SK-N-SH (cell line): ENCODE results near the gene OR10H5. TPM values are rescaled to one million over a fixed set of nuclear protein-coding genes. Genes with fewer than 3 reads are reported as not detected.
"Not testable (repeated sequence)": the region's sequence is repeated elsewhere in the genome, so short reads cannot be mapped to it uniquely, and the experiment has no call there.

Source experiments
- CTCF ChIA-PET: fragments of 300-600, 350-600 bp; formaldehyde crosslinking; extraction: SDS; loops from one replicate; lab custom pipeline; 2021; lab: Yijun Ruan, JAX
- POLR2A ChIA-PET: fragments of 350-600 bp; sonication (Branson Sonifier 250); formaldehyde crosslinking; extraction: SDS; loops from one replicate; lab custom pipeline; 2020; ENCODE audit warnings: antibody characterized with exemption, inconsistent platforms; lab: Yijun Ruan, JAX
- DNase-seq: peaks from one replicate; pipeline ENCODE4 v3.0.0; 2012
- H2AFZ ChIP-seq: fragments of 200-600 bp; sonication (generic); 2 replicates; pipeline ENCODE4 v1.8.1; 2016; ENCODE audit warnings: antibody characterized with exemption, mild to moderate bottlenecking, low read depth
- H3F3A ChIP-seq: fragments of 200-600 bp; sonication (generic); replicated peaks from 2 replicates; pipeline ENCODE3; 2016; ENCODE audit warnings: antibody characterized with exemption, mild to moderate bottlenecking; ENCODE audit not compliant: insufficient read depth
- H3K27ac ChIP-seq, 2 experiments: fragments of 200-500 bp in 1 of 2; fragments of 200-600 bp in 1 of 2; sonication (Bioruptor generic) in 1 of 2; sonication (generic), shearing (Covaris generic) in 1 of 2; 2 replicates each; pipeline versions ENCODE4 v1.5.1 to v1.6.1; 2014 to 2016; ENCODE audit warnings: low read depth in 2 of 2, inconsistent platforms in 1 of 2, low read length in 1 of 2, mild to moderate bottlenecking in 1 of 2, mixed read lengths in 1 of 2
- H3K27me3 ChIP-seq: fragments of 200-600 bp; sonication (generic), shearing (Covaris generic); 2 replicates; pipeline ENCODE4 v1.6.1; 2016; ENCODE audit warnings: mixed run types; ENCODE audit not compliant: insufficient read depth
- H3K36me3 ChIP-seq, 2 experiments: fragments of 200-500 bp in 1 of 2; fragments of 200-600 bp in 1 of 2; sonication (Bioruptor generic) in 1 of 2; sonication (generic) in 1 of 2; replicated peaks in 1 of 2; 2 replicates each; pipeline versions ENCODE3 to v1.5.1; 2014 to 2016; ENCODE audit warnings: low read length in 1 of 2, mild to moderate bottlenecking in 1 of 2; ENCODE audit not compliant: insufficient read depth in 2 of 2, control insufficient read depth in 1 of 2
- H3K4me1 ChIP-seq, 2 experiments: fragments of 200-500 bp in 1 of 2; fragments of 200-600 bp in 1 of 2; sonication (Bioruptor generic) in 1 of 2; sonication (generic), shearing (Covaris generic) in 1 of 2; 2 replicates each; pipeline versions ENCODE4 v1.5.1 to v1.6.1; 2014 to 2016; ENCODE audit warnings: low read depth in 1 of 2, low read length in 1 of 2, mixed run types in 1 of 2; ENCODE audit not compliant: insufficient read depth in 2 of 2, control insufficient read depth in 1 of 2
- H3K4me2 ChIP-seq: fragments of 200-600 bp; sonication (generic), shearing (Covaris generic); 2 replicates; pipeline ENCODE4 v1.6.1; 2017; ENCODE audit warnings: mixed run types
- H3K4me3 ChIP-seq, 2 experiments: fragments of 200-500 bp in 1 of 2; fragments of 200-600 bp in 1 of 2; sonication (Bioruptor generic) in 1 of 2; sonication (generic), shearing (Covaris generic) in 1 of 2; 2 replicates each; pipeline versions ENCODE4 v1.5.1 to v1.8.1; 2014 to 2016; ENCODE audit warnings: low read depth in 2 of 2, inconsistent platforms in 1 of 2, low read length in 1 of 2, mild to moderate bottlenecking in 1 of 2, mixed read lengths in 1 of 2, moderate library complexity in 1 of 2
- H3K79me2 ChIP-seq: fragments of 200-600 bp; sonication (generic); 2 replicates; pipeline ENCODE4 v1.8.1; 2017; ENCODE audit warnings: mild to moderate bottlenecking; ENCODE audit not compliant: insufficient read depth
- H3K9ac ChIP-seq: fragments of 200-600 bp; sonication (generic); 2 replicates; pipeline ENCODE4 v1.6.1; 2017; ENCODE audit warnings: mixed run types
- H3K9me2 ChIP-seq: fragments of 200-600 bp; sonication (generic); 2 replicates; pipeline ENCODE4 v1.6.1; 2017; ENCODE audit warnings: mixed run types
- H3K9me3 ChIP-seq: fragments of 200-600 bp; sonication (generic); 2 replicates; pipeline ENCODE4 v1.6.1; 2017; ENCODE audit warnings: mixed run types, mild to moderate bottlenecking, moderate library complexity
- H4K20me1 ChIP-seq: fragments of 200-600 bp; sonication (generic); 2 replicates; pipeline ENCODE4 v1.6.1; 2017; ENCODE audit warnings: mild to moderate bottlenecking, mixed run types; ENCODE audit not compliant: insufficient read depth
- CHD2 ChIP-seq: fragments of 150-350 bp; IDR thresholded peaks from 2 replicates; pipeline ENCODE4 v1.6.1; 2018; ENCODE audit warnings: low read length; ENCODE audit not compliant: partially characterized antibody
- GATA2 ChIP-seq: sonication (generic); formaldehyde crosslinking; IDR thresholded peaks from 2 replicates; pipeline ENCODE4 v1.5.0; 2020; ENCODE audit warnings: mild to moderate bottlenecking, missing genetic modification reagents
- NFIC ChIP-seq: IDR thresholded peaks from 2 replicates; pipeline ENCODE4 v1.4.0; 2012; ENCODE audit warnings: borderline replicate concordance
- NRF1 ChIP-seq: IDR thresholded peaks from 2 replicates; pipeline ENCODE4 v1.6.1; 2012; ENCODE audit warnings: low read depth, mild to moderate bottlenecking, low read length
- POLR2AphosphoS5 ChIP-seq: IDR thresholded peaks from 2 replicates; pipeline ENCODE4 v1.6.1; 2012; ENCODE audit warnings: low read depth, low read length
- RAD21 ChIP-seq: IDR thresholded peaks from 2 replicates; pipeline ENCODE4 v1.6.1; 2012; ENCODE audit warnings: mild to moderate bottlenecking, low read length
- SMC3 ChIP-seq: IDR thresholded peaks from 2 replicates; pipeline ENCODE4 v1.6.1; 2012; ENCODE audit warnings: low read depth, low read length, improper control_type of control experiment
- YY1 ChIP-seq: IDR thresholded peaks from 2 replicates; pipeline ENCODE4 v1.4.0; 2012; ENCODE audit warnings: low read depth, mild to moderate bottlenecking
- WGBS: methylation state at CpG from one replicate; pipeline ENCODE4 v1.1.6; 2017; ENCODE audit warnings: low lambda C conversion rate; 5-methylcytosine and 5-hydroxymethylcytosine counted together
- polyA plus RNA-seq, 3 experiments: library from polyadenylated mRNA; depleted of rRNA; stranded (reverse); fragments of >200 nt; gene quantifications; 2 replicates each; pipeline ENCODE4 v1.2.3, GENCODE V29; 2012
- TF ChIP-seq, protein P1 (sequence below): IDR thresholded peaks from 2 replicates; pipeline ENCODE4 v1.4.0; 2012; ENCODE audit warnings: low read depth

Gene OR10H5
- polyA plus RNA-seq, 1 of the 3 experiments (the other 2 are of a cell fraction) = not detected

DNA sequence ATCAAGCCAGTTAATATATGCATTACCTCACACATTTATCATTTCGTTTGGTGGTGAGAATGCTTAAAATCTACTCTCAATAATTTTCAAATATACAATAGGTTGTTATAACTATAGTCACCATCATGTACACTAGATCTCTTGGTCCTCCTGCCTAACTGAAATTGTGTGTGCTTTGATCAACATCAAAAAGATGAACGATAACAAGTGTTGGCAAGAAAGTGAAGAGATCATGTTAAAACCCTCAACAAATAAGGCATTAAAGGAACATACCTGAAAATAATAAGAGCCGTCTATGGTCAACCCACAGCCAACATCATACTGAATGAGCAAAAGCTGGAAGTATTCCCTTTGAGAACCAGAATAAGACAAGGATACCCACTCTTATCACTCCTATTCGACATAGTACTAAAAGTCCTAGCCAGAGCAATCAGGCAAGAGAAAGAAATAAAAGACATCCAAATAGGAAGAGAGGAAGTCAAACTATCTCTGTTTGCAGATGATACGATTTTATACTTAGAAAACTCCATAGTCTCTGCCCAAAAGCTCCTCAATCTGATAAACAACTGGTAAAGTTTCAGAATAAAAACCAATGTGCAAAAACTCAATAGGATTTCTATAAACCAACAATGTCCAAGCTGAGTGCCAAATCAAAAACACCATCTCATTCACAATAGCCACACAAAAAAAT, 55.9 kb downstream of the OR10H5 start:
- WGBS = 2% methylated on average over 5 of the region's 5 CpGs
- no peaks in the 10 kb centered on the region for H3K9me2 ChIP-seq
- H3K4me1 ChIP-seq = no peaks in the 10 kb centered on the region
- H3K79me2 ChIP-seq = no peaks in the 10 kb centered on the region
- ChIA-PET POLR2A (no interaction called here), CTCF (no interaction called here)
- no peaks in the 10 kb centered on the region for H3K9me3 ChIP-seq
- H3K9ac ChIP-seq = no peak overlapping the region
- no peaks in the 10 kb centered on the region for H3K36me3 ChIP-seq
- no peaks in the 10 kb centered on the region for H3F3A ChIP-seq
- no peak overlapping the region for H2AFZ ChIP-seq
- H3K27me3 ChIP-seq = peaks cover 13% of the 10 kb centered on the region; the same call in 1 of the 2 replicates
- DNase-seq = no peak
- no peak overlapping the region for H3K27ac ChIP-seq
- no peaks in the 10 kb centered on the region for H4K20me1 ChIP-seq
- no peak overlapping the region for H3K4me2 ChIP-seq
- H3K4me3 ChIP-seq = no peak overlapping the region
- TF ChIP-seq, protein P1, sequence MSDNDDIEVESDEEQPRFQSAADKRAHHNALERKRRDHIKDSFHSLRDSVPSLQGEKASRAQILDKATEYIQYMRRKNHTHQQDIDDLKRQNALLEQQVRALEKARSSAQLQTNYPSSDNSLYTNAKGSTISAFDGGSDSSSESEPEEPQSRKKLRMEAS = no peak
- no peak for TF ChIP-seq RAD21
- TF ChIP-seq POLR2AphosphoS5 = no peak

DNA sequence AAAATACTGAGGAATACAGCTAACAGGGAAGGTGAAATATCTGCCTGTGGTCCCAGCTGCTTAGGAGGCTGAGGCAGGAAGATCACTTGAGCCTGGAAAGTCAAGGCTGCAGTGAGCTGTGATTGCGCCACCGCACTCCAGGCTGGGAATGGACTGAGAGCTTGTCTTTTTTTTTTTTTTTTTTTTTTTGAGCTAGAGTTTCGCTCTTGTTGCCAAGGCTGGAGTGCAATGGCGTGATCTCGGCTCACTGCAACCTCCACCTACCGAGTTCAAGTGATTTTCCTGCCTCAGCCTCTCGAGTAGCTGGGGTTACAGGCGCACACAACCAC, 56.4 kb downstream of the OR10H5 start:
- WGBS = 10% methylated on average over 8 of the region's 8 CpGs

DNA sequence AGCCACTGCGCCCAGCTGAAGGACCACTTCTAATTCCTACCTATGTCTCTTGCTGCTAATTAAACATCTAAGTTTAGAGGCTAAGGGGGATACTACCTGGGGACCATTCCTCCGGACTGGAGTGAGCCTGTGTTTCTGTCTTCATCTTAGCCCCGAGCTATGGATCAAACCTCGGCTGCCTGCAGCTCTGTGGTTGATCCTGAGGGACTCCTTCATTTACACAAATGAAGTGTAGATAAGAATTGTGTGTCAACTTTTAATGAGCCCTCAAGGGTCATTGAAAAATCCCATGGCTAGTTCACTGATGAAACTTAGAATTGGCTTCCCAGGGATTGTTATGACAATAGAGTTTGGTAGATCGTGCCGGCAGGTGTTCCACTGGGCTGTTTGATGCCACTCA, 59.5 kb downstream of the OR10H5 start:
- H3K79me2 ChIP-seq = no peaks in the 10 kb centered on the region
- no peak overlapping the region for H3K9ac ChIP-seq
- ChIA-PET CTCF (no interaction called here), POLR2A (no interaction called here)
- WGBS = 0% methylated on average over 6 of the region's 6 CpGs
- H2AFZ ChIP-seq = no peak overlapping the region
- H4K20me1 ChIP-seq = no peaks in the 10 kb centered on the region
- peaks cover 13% of the 10 kb centered on the region; the same call in 1 of the 2 replicates for H3K27me3 ChIP-seq
- H3K4me1 ChIP-seq = no peaks in the 10 kb centered on the region
- no peak for DNase-seq
- H3K4me3 ChIP-seq = no peak overlapping the region
- H3K4me2 ChIP-seq = no peak overlapping the region
- no peaks in the 10 kb centered on the region for H3F3A ChIP-seq
- H3K27ac ChIP-seq = no peak overlapping the region
- no peaks in the 10 kb centered on the region for H3K9me3 ChIP-seq
- H3K36me3 ChIP-seq = no peaks in the 10 kb centered on the region
- no peaks in the 10 kb centered on the region for H3K9me2 ChIP-seq
- TF ChIP-seq RAD21 (no peak), YY1 (no peak), CHD2 (no peak), NRF1 (no peak), GATA2 (CRISPR knock-in tag) (no peak), SMC3 (no peak), NFIC (no peak)

More for the DNA sequence above, 56.4 kb downstream of the OR10H5 start:
- H3K9ac ChIP-seq, H3K4me2 ChIP-seq, DNase-seq, H2AFZ ChIP-seq, CTCF ChIA-PET, H3K4me3 ChIP-seq, H3K36me3 ChIP-seq, H3K79me2 ChIP-seq, POLR2A ChIA-PET, H3F3A ChIP-seq, H3K9me2 ChIP-seq, H3K4me1 ChIP-seq, H4K20me1 ChIP-seq, H3K27ac ChIP-seq, H3K9me3 ChIP-seq: not testable (repeated sequence)
- peaks cover 13% of the 10 kb centered on the region; the same call in 1 of the 2 replicates for H3K27me3 ChIP-seq
